Stimulated activated CD8-positive, alpha-beta memory T cell treated with anti-CD3 and anti-CD28 coated beads, Interleukin-7, amount 100 ng/mL, for 1 hour (primary cell): ENCODE measurements around the gene REEP1.
"Not testable (repeated sequence)": the region's sequence is repeated elsewhere in the genome, so short reads cannot be mapped to it uniquely, and the experiment has no call there.

Experiments
- DNase-seq, 2 donors: peaks; one replicate each; pipeline ENCODE4 v3.0.0-alpha.2; 2020; ENCODE audit warnings: low read depth in 2 of 2

Gene REEP1

DNA sequence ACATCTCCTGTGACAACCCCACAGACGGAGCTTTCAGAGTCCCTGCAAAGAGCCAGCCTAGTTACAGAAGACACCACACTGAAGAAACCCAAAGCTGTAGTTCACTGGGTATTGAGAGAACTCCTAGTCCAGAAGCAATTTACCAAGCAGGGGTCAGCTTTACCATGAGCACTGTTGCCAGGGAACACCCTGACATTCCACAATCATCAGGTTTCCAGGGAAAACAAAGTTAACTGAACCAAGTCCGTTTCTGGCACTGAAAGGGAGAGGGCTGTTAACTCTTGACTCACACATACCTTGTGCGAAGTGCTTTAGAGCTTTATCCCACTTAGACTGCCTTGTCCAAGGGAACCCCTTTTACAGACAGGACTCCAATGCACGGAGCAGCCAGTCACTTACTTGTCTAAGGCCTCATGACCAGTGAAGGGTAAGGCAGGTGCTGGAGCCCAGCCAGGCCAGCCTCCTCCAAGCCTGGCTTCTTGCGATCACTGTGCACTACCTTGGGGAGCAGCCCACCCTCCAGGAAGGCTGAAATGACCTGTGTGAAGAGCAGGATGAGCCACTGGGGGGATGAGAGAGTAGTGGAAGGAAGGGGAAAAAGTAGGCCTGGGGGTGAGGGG is 53.9 kb downstream of the REEP1 start:
- no peak for DNase-seq

DNA sequence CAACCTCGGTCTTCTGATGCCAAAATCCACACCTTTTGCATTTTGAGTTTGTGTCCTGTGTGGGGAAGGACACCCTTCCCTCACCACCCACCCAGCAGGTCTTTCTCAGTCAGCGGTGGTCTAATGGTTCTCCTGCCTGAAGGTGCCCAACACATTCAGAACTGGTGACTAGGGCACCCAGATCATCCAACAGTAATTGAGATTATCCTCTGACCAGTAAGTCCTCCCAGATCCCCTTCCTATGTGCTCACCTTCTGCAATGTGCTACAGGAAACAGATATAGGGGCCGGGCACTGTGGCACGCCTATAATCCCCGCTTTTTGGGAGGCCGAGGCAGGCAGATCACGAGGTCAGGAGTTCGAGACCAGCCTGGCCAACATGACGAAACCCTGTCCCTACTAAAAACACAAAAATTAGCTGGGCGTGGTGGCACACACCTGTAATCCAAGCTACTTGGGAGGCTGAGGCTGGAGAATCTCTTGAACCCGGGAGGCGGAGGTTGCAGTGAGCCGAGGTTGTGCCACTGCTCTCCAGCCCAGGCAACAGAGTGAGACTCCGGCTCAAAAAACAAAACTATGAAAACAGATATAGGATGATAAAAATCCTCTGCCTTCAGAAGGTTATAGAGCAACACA is 56.2 kb downstream of the REEP1 start:
- no peak for DNase-seq

DNA sequence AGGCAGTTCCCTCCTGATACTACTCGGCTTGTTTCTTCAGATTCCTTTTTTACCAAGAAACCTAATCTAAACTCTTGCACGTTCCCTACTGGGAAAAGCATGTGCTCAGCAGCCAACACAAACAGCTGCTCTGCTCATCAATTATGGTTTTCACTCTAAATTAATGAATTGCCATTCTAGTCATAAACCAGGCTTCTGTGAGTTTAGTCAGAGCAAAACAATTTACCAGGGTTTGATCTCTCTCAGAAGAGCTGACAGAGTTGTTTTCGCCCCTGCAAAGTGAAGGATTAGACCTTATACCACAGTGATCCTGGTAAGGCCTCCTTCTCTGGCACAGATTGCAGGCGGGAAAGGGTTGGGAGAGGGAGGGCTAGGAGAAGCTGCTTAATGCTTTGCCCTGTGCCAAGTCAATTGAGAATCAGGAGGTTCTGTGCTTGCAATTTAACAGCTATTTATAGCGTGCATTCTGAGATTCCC is 57.2 kb downstream of the REEP1 start:
- DNase-seq, result no peak

DNA sequence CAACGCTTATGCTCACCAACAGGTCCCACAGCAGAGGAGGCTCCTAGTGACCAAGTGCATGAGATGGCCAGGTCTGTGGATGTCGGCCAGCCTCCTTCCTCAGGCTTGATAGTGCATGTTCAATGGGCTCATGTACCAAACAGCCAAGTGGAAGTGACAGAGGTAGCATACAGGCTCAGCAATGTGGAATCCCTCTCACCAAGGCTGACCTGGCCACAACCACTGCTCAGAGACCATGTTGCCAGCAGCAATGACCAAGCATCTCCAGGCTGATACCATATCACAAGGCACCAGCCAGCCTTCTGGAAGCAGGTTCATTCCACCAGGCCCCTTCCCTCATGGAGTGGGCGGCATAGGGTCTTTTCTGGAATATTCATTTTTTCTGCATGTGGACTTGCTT is 61.5 kb downstream of the REEP1 start:
- no peak for DNase-seq

DNA sequence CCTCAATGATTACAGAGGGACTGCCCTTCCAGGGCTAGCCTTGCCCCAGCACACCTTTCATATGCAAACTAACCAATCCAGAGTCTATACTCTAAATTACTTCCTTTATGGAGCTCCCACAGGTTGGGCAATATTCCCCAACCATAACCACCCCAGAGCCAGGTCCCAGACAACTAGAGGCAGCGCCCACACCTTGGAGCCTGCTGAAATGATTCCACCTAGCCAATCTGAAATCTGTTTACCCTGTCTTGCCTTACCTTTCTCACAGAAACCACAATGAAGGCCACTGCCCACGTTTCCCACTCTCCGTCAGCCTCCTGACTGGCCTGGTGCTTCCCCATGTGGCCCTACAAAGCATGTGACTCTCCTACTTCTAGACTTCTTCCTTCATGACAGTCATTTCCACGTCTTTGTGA is 62.0 kb downstream of the REEP1 start:
- no peak for DNase-seq

DNA sequence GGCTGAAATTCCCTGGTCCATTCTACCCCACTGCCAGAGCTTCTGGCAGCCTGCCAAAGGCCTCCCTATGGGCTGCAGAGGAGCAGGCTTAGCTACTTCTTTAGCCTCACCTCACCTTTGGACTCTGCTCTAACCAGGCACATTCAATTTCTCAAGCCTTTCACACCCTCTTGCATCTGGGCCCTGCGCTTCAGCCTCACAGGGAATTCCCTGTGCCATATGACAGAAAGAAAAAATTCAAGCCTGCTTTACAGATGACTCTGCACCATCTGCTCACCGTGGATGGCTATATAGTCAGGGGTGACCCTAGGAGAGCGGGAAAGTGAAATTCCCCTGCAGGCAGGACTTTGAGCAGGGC is 62.5 kb downstream of the REEP1 start:
- no peak for DNase-seq

DNA sequence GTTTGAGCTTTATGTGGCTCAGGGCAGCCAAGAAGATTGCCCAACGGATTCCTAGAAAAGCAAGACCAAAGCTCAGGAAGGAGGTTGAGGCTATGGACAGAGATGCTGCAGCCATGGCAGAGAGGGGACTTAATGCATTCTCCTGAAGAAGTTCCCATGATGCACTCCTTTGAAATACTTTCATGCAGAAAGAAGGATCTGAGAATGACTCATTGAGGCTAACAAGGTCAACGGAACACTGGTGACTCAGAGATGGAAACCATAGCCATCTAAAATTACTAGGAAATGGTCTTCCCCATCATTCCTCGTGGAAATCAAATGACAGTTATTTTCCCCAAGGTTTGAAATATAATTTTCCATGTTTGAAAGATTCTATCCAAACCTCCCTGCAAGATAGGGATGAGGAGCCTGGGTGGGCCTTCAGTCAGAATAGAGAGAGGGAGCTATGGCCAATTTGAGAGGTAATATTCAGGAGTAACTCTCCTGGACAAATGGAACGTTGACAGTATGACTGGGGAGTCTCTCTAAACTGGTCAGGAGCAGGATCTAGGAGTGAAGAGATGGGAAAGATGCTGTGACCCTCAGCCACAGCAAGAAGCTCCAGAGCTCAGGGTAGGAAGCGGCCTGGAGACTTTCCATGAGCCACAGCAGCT is 63.0 kb downstream of the REEP1 start:
- no peak for DNase-seq

DNA sequence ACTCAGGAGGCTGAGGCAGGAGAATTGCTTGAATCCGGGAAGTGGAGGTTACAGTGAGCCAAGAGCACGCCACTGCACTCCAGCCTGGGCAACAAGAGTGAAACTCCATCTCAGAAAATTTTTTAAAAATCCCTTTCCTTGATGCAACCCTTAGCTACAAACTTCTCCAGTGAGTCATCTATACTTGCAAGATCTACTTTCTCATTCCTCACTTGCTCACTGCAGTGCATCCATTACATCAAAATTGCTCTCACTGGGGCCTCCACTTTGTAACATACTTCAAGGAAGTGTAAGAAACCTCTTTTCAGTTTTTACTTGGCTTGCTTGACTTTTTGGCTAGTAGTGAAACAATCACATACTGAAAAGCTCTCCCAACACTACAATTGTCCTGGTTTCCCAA is 65.3 kb downstream of the REEP1 start:
- no peak for DNase-seq

DNA sequence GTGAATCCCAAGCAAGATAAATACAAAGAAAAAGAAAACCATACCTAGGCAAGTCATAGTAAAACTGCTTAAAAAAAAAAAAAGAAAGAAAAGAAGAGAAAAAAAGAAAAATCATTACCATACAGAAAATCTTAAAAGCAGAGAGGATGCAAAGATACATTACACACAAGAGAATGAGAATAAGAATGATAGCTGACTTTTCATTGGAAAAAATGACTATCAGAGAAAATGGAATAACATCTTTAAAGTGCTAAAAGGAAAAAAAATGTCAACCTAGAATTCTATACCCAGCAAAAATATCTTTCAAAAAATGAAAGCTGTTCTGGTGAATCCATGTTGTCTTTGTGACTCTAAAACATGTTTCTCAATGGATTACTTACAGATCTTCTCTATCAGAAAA is 66.2 kb downstream of the REEP1 start:
- DNase-seq, result no peak

DNA sequence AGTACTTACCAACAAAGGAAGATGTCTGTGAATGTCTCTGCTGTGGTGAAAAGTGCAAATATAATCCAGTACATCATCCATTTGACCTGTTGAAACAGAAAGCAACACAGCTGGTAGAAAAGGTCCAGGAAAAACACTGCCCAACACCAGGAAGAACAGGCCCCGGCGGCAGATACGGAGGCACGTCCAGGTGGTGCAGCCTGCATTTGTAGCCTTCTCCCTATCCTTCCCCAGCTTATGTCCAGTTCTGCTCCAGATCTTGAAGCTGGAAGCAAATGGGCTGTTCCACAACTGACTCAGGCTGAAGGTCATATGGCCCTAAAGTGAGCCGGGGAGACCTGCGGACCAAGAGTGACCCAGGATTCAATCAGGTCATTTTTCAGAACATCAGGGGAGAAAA is 73.5 kb downstream of the REEP1 start:
- no peak for DNase-seq

DNA sequence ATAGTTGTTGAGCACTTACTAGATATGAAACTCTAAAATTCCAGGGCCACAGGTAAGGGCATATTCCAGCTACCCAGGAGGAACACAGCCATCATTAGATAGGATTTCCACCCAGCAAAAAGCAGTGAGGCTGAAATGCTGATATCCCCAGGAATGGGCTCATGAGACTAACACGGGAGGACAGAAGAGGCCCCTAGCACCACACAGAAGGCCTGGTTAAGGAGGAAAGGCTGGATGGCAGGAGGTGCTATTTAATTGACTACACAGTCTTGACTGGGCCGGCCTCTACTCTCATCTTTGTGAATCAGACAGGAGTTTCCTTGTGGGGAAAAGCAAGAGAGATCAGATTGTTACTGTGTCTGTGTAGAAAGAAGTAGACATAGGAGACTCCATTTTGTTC is 76.4 kb downstream of the REEP1 start:
- DNase-seq, result no peak

DNA sequence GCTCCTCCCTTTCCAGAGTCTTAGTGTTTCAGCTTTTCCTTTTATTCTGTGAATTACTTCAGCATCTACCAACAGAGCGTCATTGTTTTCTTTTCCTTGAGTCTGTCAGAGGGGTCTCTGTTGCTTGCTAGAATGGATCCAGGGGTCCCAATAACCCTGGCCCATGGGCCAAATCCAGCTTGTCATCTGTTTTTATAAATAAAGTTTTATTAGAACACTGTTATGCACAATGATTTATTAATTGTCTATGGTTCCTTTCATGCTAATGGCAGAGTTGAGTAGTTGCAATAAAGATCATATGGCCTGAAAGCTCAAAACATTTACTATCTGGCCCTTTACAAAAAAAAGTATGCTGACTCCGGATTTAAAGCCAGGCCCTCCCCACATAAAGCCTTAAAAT is 79.3 kb downstream of the REEP1 start:
- no peak for DNase-seq

DNA sequence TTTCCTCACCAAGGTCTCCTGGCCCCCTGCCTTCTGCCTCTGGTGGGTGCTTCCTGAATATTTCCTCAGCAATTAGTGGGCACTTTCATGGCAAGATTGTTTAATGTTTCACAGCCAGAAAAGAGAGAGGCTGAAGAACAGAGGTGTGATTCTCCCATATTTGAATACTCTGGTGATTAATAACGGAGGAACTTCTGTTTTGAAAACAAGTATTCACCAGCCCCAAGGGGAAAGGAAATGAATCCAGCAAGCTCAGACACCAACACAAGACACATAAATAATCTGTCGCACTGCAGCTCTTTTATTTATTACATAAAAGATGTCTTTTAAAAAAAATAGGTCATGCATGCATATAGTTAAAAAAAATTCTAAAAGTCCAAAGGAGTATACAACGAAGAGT is 80.4 kb downstream of the REEP1 start:
- DNase-seq, result no peak

DNA sequence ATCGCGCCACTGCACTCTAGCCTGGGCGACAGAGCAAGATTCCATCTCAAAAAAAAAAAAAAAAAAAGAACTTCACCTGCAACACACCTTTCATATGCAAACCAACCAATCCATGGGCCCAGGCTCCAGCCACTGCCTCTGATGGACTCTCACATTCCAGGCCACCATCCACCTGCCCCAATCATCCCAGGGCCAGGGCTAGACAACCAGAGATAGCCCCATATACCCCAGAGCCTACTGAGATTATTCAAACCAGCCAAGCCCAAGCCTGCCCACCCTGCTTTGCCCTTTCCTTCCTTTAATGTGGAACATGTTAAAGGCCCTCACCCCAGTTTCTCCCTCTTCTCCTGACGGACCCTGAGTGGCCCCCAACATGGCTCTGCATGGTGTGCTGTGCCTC is 81.1 kb downstream of the REEP1 start:
- no peak for DNase-seq

DNA sequence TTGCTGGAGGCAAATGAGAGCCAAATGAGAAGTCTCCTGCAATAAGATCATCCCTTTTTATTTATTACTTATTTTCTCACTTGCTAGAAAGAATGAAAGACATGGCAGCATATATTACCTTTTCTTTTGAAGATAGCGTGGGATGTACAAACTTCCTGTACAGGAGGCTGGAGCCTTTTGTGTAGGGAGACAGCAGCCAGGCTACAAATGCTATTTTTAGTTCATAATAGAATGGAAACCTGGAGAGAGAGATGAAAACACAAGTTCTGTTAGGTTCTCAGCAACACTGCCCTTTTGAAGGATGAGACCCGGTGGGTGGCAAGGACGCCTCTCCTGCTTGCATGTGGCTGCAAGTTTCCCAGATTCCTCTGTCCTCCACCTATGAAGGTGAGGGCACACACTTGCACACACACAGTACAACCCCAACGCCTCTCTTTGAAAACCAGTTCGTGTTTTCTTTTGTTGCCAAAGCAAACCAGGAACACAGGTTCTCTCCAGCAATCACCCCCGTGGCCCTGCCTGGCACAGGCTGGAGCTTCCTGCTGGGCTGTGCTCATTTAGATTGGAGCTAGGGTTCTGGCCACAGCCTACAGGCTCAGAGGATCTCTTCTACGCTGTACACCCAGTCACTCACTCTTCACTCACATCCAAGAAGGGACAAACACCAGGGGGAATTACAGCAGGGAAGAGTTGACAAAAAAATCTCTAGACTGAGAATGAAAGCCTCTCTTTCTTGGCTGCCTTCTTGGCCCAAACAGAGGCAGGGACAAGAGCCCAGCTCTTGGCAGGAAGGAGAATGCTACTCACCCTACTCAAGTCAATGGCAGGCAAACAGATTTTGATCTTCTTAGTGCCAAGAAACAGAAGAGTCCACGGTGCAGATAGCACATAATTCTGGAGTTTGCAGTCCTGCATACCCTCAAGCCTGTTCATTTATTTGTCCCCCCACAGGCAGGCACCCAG is 82.6 kb downstream of the REEP1 start:
- no peak for DNase-seq

DNA sequence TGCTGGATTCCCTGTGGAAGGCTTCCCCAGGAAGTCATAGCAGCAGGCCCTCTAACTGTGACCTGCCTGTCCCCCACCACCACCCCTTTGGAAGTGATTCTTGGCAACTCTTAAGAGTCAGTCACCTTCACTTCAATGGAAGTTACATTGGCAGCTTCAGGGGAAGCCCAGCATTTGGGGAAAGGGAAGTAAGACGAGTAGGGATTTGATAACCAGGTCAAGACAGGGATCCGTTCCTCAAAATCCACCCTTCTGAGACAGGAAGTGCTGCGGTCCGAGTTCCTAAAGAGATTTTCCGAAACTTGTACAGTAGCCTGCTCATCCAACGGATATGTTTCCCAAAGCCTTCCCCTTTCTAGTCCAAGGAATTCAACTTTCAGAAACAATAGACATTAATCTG is 84.0 kb downstream of the REEP1 start:
- DNase-seq, result no peak

DNA sequence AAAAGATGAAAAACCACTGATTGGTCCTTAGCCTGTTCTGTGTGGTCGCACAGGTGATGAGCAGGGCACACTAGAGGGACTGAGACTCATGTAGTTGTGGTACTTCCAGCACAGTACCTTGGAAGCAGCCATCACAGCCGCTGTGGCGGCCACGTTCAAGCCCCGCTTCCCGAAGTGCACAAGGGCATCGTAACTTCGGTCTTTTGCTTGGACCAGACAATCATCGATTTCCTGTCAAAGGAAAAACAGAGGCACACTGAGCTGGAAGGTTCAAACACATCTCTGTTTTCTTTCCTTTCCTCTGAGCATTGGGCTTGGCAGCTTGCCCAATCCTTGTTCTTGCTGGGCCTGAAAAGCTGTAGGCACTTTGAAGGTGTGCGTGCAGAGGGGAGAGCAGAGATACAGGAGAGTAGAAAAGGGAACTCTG is 85.6 kb downstream of the REEP1 start:
- DNase-seq, result no peak

DNA sequence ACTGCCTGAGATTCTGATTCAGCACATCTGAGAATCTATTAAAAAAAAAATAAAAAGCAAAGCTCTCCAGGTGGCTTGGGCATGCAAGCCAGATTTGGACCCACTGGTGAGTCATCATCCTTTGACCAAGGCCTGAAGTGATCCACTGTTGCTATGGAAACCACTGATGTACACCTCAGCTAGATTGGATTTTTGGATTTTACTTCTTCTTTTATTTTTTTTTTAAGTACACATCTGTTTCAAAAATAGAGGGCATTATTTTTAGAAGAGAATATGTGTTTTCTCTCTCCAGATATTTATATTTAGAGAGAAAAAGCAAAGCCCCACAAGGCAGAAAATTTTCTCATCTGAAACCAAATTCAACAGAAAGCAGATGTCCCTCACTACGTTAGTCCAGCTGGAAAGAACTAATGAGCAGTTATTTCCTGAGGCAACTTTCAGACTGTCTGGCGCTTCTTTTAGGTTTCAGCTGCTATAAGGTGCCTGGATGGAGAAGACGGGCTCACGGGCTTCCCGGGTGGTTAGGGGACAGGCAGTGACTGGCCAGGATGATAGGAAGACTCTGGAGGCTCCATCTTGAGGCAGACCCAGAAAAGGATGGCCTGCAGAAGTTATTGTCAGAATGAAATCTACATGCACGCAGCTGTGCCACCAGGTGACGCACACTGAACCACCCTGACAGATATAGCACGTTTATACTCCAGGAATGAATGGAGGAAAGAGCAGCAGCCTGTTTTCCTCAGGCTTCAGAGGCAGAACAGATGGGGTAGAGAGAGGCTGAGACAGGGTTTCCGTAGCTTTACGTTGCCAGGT is 87.6 kb downstream of the REEP1 start:
- DNase-seq, result no peak

DNA sequence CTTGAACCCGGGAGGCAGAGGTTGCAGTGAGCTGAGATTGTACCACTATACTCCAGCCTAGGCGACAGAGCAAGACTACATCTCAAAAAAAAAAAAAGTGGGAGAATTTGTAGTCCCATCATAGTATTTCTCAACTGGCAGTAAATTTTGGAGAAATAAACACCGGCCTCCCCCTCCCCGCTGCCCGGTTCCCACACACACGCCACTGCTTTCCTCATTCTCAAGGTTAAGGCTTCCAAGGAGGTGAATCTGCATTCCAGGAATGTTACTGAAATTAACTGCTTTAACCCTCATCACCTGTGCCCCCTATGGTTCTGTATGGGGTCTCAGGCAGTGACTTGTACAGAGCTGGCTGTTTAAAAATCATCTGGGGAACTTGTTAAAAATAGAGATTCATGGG is 88.2 kb downstream of the REEP1 start:
- DNase-seq, result no peak

DNA sequence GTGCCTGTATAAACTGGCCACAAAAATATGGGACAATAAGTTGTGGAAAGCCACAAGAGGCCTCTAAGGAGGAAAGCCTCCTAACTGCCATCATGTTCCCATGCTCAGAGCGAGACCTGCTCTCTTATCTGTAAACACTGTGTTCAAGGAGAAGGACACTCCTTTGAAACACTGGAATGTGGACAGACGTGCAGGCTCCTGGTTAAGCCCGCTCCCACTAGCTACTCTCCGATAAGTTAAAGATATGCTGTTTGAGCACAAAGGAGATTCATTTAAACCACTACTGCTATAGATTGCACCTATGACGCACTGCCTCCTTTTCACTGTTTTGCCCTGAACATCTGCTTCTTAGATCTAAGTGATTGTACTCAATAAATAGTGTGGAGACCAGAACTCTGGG is 92.2 kb downstream of the REEP1 start:
- not testable (repeated sequence) for DNase-seq

DNA sequence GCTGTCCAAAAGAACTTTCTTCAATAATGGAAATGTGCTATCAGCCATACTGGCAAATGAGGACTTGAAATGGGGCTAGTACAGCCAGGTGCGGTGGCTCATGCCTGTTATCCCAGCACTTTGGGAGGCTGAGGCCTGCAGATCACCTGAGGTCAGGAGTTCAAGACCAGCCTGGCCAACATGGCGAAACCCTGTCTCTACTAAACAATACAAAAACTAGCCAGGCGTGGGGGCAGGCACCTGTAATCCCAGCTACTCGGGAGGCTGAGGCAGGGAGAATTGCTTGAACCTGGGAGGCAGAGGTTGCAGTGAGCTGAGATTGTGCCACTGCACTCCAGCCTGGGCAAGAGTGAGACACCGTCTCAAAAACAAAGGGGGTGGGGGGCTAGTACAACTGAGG is 92.6 kb downstream of the REEP1 start:
- not testable (repeated sequence) for DNase-seq
